Stimulated activated effector memory CD8-positive, alpha-beta T cell treated with anti-CD3 and anti-CD28 coated beads, Interleukin-12 subunit alpha, Interleukin-12 subunit beta, amount 100 ng/mL, for 72 hours (primary cell): ENCODE data around the gene MUC5AC.
"Not testable (repeated sequence)": the region's sequence is repeated elsewhere in the genome, so short reads cannot be mapped to it uniquely, and the experiment has no call there.

ENCODE experiments used
- ATAC-seq: fragments of 150-1000 bp; cut with Tn5 transposase; 2 replicates; pipeline ENCODE4 v1.10.0; 2021
- DNase-seq, 2 donors: peaks; one replicate each; pipeline ENCODE4 v3.0.0; 2021 to 2022; ENCODE audit warnings: low spot score in 2 of 2
- H3K27ac Mint-ChIP-seq: one replicate; pipeline ENCODE4 v1.8.0; 2022; ENCODE audit warnings: mild to moderate bottlenecking, mixed read lengths
- H3K36me3 Mint-ChIP-seq: one replicate; pipeline ENCODE4 v1.8.0; 2022; ENCODE audit warnings: mild to moderate bottlenecking, mixed read lengths
- H3K4me1 Mint-ChIP-seq: one replicate; pipeline ENCODE4 v1.8.0; 2022; ENCODE audit warnings: mixed read lengths
- H3K4me3 Mint-ChIP-seq: one replicate; pipeline ENCODE4 v1.8.0; 2022; ENCODE audit warnings: mild to moderate bottlenecking, mixed read lengths
- H3K9me3 Mint-ChIP-seq: one replicate; pipeline ENCODE4 v1.8.0; 2022; ENCODE audit warnings: mixed read lengths

MUC5AC gene

DNA sequence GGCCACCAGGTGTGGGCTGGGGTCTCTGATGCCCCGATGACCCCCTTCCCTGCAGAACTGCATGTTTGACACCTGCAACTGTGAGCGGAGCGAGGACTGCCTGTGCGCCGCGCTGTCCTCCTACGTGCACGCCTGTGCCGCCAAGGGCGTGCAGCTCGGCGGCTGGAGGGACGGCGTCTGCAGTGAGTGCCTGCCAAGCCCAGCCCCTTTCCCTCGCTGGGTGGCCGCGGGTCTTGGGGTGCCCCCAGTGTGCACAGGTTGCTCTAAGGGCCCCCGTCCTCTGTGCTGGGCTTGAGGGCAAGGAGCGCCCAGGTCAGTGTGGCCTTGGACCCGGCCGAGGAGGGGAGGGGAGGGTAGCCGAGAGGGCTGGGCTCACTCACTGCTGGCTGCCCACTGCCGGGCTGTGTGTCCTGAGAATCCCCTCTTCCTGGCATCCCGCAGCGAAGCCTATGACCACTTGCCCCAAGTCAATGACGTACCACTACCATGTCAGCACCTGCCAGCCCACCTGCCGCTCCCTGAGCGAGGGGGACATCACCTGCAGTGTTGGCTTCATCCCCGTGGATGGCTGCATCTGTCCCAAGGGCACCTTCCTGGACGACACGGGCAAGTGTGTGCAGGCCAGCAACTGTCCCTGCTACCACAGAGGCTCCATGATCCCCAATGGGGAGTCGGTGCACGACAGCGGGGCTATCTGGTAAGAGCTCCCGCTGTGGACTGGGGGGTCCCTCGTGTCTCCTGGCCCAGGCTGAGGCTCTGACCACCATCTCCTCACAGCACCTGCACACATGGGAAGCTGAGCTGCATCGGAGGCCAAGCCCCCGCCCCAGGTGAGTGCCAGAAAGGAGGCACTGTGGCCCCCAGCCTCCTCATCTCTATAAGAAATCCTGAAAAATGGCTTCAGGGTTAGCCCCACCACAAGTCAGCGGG lies 17.0 kb downstream of the MUC5AC start:
- Mint-ChIP-seq H3K9me3 (peaks cover 11% of the 10 kb centered on the region), H3K4me3 (no peak overlapping the region), H3K4me1 (peaks cover 14% of the 10 kb centered on the region), H3K27ac (no peak overlapping the region), H3K36me3 (peaks cover 10% of the 10 kb centered on the region)
- ATAC-seq, result no peak
- DNase-seq, result no peak

- peaks cover 10% of the 10 kb centered on the region for H3K9me3 Mint-ChIP-seq
- H3K27ac Mint-ChIP-seq, result no peak overlapping the region
- DNase-seq (no peak), ATAC-seq (no peak)
- no peak overlapping the region for H3K4me3 Mint-ChIP-seq
- H3K36me3 Mint-ChIP-seq, result peaks cover 8% of the 10 kb centered on the region
- peaks cover 14% of the 10 kb centered on the region for H3K4me1 Mint-ChIP-seq
Measured at GRCh38 chr11:1175461-1176223, 17.9 kb downstream of the MUC5AC start.

- ATAC-seq (no peak), DNase-seq (no peak)
- Mint-ChIP-seq H3K4me3 (no peak overlapping the region), H3K27ac (no peak overlapping the region), H3K36me3 (peaks cover under 1% of the 10 kb centered on the region), H3K4me1 (peaks cover 7% of the 10 kb centered on the region), H3K9me3 (peaks cover 4% of the 10 kb centered on the region)
Measured at GRCh38 chr11:1176224-1177019, 18.7 kb downstream of the MUC5AC start.

DNA sequence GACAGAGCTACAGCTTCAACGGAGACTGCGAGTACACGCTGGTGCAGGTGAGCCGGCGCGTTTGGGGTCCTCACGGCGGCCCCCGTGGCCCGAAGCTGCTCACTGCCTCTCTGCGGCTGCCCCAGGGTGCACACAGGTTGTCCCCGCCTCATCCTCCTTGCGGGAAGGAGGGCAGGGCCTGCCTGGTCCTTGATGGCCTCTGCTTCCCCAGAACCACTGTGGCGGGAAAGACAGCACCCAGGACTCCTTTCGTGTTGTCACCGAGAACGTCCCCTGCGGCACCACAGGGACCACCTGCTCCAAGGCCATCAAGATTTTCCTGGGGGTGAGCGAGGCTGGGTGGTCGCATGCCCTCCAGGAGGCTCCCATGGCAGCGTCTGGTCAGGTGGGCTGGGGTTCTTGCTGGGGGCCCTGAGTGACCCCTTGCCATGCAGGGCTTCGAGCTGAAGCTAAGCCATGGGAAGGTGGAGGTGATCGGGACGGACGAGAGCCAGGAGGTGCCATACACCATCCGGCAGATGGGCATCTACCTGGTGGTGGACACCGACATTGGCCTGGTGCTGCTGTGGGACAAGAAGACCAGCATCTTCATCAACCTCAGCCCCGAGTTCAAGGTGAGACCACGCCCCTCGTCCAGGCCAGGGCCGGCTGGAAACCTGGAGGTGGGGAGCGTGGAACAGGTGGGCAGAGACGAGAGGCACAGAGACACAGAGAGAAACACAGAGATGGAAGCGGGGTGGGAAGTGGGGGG lies 19.4 kb downstream of the MUC5AC start:
- ATAC-seq (no peak), DNase-seq (no peak)
- Mint-ChIP-seq H3K9me3 (no peaks in the 10 kb centered on the region), H3K36me3 (no peaks in the 10 kb centered on the region), H3K27ac (no peak overlapping the region), H3K4me1 (peaks cover 7% of the 10 kb centered on the region), H3K4me3 (no peak overlapping the region)

GRCh38 chr11:1177771-1178090 lies 20.0 kb downstream of the MUC5AC start:
- no peaks in the 10 kb centered on the region for H3K36me3 Mint-ChIP-seq
- H3K4me1 Mint-ChIP-seq, result peaks cover 7% of the 10 kb centered on the region
- H3K4me3 Mint-ChIP-seq, result no peak overlapping the region
- no peak for ATAC-seq
- no peaks in the 10 kb centered on the region for H3K9me3 Mint-ChIP-seq
- DNase-seq, result no peak
- no peak overlapping the region for H3K27ac Mint-ChIP-seq

DNA sequence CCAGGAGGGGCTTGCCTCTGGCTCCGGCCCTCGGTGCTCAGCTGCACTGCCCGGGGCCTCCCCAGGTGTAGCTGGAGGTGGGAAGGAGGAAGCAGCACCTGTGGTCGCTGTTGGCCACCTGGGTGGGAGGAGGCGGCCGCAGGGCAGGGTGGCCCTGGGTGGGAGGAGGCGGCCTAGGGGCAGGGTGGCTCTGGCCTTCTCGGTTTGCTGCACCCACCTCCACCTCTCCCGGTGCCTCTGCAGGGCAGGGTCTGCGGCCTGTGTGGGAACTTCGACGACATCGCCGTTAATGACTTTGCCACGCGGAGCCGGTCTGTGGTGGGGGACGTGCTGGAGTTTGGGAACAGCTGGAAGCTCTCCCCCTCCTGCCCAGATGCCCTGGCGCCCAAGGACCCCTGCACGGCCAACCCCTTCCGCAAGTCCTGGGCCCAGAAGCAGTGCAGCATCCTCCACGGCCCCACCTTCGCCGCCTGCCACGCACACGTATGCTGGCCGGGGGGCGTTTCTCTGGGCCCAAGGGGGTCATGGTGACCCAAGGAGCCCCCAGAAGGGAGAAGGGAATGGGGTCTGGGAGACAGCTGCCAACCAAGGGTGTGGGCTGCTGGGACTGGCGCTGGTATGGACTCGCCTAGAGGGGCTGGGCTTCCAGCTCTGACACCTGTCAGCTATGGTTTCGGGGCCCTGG lies 20.6 kb downstream of the MUC5AC start:
- H3K4me3 Mint-ChIP-seq, result no peak overlapping the region
- no peaks in the 10 kb centered on the region for H3K36me3 Mint-ChIP-seq
- peaks cover 7% of the 10 kb centered on the region for H3K4me1 Mint-ChIP-seq
- no peak overlapping the region for H3K27ac Mint-ChIP-seq
- no peaks in the 10 kb centered on the region for H3K9me3 Mint-ChIP-seq
- DNase-seq (no peak), ATAC-seq (no peak)

GRCh38 chr11:1178906-1179305 lies 21.2 kb downstream of the MUC5AC start:
- H3K4me1 Mint-ChIP-seq, result peaks cover 7% of the 10 kb centered on the region
- H3K36me3 Mint-ChIP-seq, result no peaks in the 10 kb centered on the region
- DNase-seq (no peak), ATAC-seq (no peak)
- no peak overlapping the region for H3K27ac Mint-ChIP-seq
- H3K4me3 Mint-ChIP-seq, result no peak overlapping the region
- H3K9me3 Mint-ChIP-seq, result no peaks in the 10 kb centered on the region

DNA sequence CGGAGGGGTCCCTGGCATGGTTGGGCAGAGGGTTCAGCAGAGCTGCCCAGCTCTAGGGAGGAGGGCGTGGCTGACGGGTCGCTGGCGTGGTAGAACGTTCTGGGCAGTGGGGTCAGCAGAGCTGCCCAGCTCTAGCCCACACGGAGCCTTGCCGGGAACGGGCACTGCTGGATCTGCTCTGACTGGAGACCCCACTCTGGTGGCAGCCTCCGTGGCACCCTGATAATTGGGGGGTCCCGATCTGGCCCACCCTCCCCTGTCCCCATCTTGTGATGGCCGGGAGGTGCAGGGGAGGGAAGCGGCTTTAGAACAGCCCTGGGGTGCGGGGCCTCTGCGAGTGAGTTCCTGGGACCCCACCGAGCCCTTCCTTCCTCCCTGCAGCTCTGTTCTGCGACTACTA lies 21.9 kb downstream of the MUC5AC start:
- no peak for DNase-seq
- Mint-ChIP-seq H3K36me3 (no peaks in the 10 kb centered on the region), H3K4me3 (no peak overlapping the region), H3K9me3 (no peaks in the 10 kb centered on the region), H3K27ac (no peak overlapping the region), H3K4me1 (peaks cover 7% of the 10 kb centered on the region)
- no peak for ATAC-seq

- Mint-ChIP-seq H3K4me1 (peaks cover 7% of the 10 kb centered on the region), H3K27ac (no peak overlapping the region), H3K36me3 (no peaks in the 10 kb centered on the region), H3K4me3 (no peak overlapping the region), H3K9me3 (no peaks in the 10 kb centered on the region)
- DNase-seq (no peak), ATAC-seq (no peak)
Measured at GRCh38 chr11:1180171-1180570, 22.4 kb downstream of the MUC5AC start.

DNA sequence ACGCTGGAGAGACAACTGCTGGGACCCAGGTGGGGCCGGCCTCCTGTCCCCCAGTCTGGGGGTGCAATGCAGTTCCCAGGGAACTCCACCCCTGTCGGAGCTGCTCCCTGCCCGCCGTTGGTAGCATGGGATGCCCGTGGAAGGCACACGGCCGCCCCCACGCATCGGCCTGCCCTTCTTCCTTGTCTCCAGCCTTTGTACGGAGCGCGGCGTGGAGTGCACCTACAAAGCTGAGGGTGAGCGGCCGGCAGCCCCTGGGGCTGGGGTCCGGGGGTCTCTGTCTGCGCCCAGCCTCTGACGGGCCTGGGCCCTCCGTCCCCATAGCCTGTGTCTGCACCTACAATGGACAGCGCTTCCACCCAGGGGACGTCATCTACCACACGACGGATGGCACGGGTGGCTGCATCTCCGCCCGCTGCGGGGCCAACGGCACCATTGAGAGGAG lies 23.2 kb downstream of the MUC5AC start:
- Mint-ChIP-seq H3K4me3 (no peak overlapping the region), H3K4me1 (peaks cover 1% of the 10 kb centered on the region), H3K27ac (no peak overlapping the region), H3K9me3 (no peaks in the 10 kb centered on the region), H3K36me3 (no peaks in the 10 kb centered on the region)
- no peak for DNase-seq
- no peak for ATAC-seq

- Mint-ChIP-seq H3K4me3 (no peak overlapping the region), H3K27ac (no peak overlapping the region), H3K4me1 (no peaks in the 10 kb centered on the region), H3K9me3 (no peaks in the 10 kb centered on the region), H3K36me3 (no peaks in the 10 kb centered on the region)
- DNase-seq (no peak), ATAC-seq (peak; percentile 9)
Measured at GRCh38 chr11:1181420-1181819, 23.7 kb downstream of the MUC5AC start.

DNA sequence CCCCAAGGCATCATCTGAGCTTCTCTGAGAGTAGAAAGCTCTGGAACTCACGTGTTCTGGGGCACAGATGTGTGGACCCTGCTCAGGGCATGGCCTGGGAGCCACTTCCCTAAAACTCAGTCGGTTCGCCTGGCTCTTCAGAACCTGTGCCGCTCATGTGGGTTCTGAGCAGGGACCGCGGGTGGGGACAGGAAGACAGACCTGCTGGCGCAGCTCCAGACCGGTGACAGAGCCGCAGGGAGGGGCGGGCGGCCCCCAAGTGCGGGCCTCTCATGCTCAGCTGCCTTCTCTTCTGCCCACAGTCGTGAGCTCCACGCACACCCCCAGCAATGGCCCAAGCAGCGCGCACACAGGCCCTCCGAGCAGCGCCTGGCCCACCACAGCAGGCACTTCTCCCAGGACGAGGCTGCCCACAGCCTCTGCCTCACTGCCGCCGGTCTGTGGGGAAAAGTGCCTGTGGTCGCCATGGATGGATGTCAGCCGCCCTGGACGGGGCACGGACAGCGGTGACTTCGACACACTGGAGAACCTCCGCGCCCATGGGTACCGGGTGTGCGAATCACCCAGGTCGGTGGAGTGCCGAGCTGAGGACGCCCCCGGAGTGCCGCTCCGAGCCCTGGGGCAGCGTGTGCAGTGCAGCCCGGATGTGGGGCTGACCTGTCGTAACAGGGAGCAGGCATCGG lies 24.2 kb downstream of the MUC5AC start:
- Mint-ChIP-seq H3K36me3 (no peaks in the 10 kb centered on the region), H3K9me3 (no peaks in the 10 kb centered on the region), H3K4me3 (no peak overlapping the region), H3K4me1 (no peaks in the 10 kb centered on the region), H3K27ac (no peak overlapping the region)
- peak; percentile 19 for ATAC-seq
- DNase-seq, result no peak

DNA sequence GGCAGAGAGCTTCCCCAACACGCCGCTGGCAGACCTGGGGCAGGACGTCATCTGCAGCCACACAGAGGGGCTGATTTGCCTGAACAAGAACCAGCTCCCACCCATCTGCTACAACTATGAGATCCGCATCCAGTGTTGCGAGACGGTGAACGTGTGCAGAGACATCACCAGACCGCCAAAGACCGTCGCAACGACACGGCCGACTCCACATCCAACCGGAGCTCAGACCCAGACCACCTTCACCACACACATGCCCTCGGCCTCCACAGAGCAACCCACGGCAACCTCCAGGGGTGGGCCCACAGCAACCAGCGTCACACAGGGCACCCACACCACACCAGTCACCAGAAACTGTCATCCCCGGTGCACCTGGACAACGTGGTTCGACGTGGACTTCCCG lies 26.4 kb downstream of the MUC5AC start:
- H3K4me1 Mint-ChIP-seq, DNase-seq, H3K4me3 Mint-ChIP-seq, H3K36me3 Mint-ChIP-seq, H3K27ac Mint-ChIP-seq, ATAC-seq, H3K9me3 Mint-ChIP-seq: not testable (repeated sequence)
